CD4-positive, alpha-beta T cell treated with Interleukin-17A for 4 hours (primary cell): Measurements from ENCODE around the gene MARCOL.

Experiments
- DNase-seq: peaks from one replicate; pipeline ENCODE4 v3.0.0-alpha.2; 2020; ENCODE audit warnings: mixed read lengths

The MARCOL gene, protein sequence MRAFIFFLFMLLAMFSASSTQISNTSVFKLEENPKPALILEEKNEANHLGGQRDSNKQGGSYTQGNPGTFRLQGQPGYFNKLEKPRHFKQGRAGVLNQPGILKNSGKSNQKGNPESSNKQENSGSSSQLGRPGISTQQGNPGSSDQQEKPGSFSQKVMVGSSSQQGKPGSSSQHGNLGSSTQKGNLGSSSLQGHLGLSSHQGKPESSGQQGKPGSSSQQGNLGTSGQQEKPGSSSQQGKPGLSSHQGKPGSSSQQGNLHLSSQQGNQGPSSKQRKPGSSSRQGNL

GRCh38 chr5:148238418-148238794 is at the start of gene MARCOL:
Gene MARCOL, plus strand, starts transcription at chr5:148238525. Its CDS starts 73 bp downstream, at chr5:148238598.
- DNase-seq = no peak

GRCh38 chr5:148191010-148191409 is 47.3 kb upstream of the MARCOL start:
- DNase-seq = no peak

DNA sequence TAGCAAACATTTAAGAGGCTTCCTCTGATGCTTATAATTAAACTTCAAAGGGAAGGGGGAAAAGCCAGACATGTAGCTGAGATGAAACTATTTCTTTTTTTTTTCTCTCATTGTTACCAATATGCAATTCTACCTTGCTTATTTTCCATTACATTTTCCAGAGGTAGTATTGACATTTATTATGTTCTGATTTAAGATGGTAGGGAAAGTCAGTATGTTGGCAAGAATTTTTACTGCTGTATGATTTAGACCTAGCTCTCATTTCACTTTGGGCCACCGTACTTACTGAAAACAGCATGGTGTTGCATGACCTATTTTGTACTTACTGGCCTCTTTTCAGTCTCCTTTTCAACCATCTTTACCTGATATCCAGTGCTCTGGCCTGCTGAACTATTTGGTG is 45.1 kb upstream of the MARCOL start:
- DNase-seq = no peak

DNA sequence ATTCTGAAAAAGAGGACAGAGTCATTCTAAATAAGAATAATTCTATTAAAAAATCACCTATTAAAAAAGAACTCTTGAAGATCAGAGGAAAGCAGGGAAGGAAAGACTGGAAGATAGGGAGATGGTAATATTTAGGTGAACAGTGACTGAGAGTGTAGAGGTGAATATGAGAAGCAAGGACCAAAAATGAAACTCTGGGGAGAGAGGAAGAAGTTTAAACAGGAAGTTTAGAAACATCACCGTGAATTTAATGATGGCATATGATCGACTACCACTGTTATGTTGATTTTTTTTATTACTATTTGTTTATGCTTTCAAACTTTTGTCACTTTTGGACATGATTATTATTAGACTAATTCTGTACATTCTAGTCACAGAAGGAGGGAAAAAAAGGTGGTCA is 37.2 kb upstream of the MARCOL start:
- DNase-seq = no peak

- DNase-seq = no peak
Measured at GRCh38 chr5:148202531-148203203, 35.7 kb upstream of the MARCOL start, which contains the start of gene SPINK6. Gene SPINK6, plus strand, starts transcription at chr5:148203042. Its CDS starts 55 bp downstream, at chr5:148203097.

GRCh38 chr5:148205044-148205806 is 33.1 kb upstream of the MARCOL start:
- no peak for DNase-seq

DNA sequence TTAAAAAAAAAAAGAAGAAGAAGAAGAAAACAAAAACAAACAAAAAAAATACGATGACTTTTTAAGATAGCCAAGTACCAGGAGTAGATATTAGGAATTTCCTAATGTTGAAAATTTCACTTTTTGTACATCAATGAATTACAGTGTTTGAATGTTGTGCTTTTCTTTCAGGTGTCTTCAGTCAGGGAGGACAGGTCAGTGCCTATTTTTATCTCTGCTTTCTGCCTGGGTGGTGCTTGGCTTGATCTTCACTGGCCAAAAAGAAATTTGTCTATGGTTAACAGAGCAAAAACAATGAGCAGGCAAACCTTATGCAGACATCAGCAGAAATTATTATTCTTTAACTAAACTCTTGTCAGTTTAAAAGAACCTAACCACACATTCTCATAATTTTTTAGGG is 32.5 kb upstream of the MARCOL start:
- no peak for DNase-seq

DNA sequence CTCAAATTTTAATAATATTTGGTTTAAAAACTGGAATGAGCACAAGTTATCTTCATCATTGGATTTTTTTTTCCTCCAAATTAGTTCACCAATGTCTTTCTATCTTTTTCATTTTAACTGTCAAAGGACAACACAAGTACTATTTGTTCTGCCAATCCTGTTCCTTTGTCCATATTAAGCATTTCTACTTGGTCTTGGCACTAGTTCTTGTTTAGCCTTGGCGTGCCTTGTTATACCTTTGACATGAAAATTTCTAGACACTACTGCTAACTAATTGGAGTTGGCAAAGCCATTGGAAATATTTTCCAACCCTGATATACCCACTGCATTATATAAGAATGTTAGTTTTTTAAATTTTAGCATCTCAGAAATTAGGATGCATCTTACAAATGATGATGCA is 31.7 kb upstream of the MARCOL start:
- no peak for DNase-seq

- DNase-seq = no peak
Measured at GRCh38 chr5:148208226-148208625, 30.1 kb upstream of the MARCOL start.

GRCh38 chr5:148209151-148209770 is 29.1 kb upstream of the MARCOL start:
- DNase-seq = no peak

DNA sequence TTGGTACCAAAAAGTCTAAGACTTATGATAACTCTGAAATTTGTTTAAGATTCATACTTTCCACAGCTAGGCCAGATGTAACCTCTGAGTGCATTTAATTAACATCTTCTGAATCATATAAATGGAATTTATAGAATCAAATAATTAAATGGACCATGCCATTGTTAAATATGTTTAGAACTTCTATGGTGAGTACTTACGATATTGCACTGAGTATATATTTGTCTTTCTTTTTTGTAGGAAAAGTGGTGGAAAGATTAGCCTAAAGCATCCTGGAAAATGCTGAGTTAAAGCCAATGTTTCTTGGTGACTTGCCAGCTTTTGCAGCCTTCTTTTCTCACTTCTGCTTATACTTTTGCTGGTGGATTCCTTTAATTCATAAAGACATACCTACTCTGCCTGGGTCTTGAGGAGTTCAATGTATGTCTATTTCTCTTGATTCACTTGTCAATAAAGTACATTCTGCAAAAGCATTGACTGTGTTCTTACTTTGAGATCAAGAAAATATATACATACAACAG is 23.6 kb upstream of the MARCOL start:
- DNase-seq = no peak

DNA sequence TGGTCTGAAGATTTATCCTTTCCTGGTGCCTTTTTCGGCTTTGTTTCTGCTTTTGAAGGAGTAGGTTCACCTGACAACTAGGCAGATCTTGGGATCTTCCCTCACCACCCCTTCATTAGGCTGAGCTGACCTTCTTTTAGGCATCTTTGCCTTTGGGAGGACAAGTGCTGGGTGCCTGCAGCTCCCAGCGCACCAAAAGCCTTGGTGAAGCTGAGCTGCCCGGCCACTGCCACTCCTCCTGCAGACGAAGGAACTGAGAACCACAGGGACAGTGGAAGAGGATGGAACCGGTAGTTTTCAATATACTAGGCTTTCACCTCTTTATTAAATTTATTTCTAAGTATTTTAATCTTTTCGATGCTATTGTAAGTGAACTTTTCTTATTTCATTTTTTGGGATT is 16.8 kb upstream of the MARCOL start:
- DNase-seq = no peak

DNA sequence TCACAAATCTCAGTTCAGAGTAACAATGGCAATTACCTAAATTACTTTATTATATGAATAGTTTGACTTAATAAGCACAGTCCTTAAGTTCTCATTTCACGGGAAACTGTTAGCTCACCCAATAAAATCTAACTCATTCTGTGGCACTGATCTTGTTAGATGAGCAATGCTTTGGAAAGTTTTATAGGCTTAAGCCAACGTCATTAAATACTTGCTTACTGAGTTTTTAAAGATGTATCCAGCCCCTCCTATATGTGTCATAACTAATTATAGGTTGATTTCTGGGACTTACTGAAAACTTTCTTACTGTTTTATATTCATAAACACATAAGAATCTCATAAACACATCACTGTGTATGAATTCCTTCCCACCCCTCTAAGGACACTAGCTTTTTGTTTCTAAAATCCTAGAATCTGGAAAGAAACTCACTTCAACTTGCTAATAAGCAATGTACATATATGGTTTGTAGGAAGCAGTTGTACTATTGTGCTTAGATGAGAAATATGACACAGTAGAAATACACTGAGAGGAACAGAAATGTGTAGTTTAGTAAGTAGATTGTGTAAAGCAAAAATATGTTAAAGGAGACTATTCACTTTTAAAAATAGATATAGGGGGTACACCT is 14.1 kb upstream of the MARCOL start:
- no peak for DNase-seq

- DNase-seq = no peak
Measured at GRCh38 chr5:148228392-148228984, 9.8 kb upstream of the MARCOL start.

GRCh38 chr5:148229840-148230239 is 8.5 kb upstream of the MARCOL start:
- no peak for DNase-seq

- DNase-seq = no peak
Measured at GRCh38 chr5:148230240-148230639, 8.1 kb upstream of the MARCOL start.

GRCh38 chr5:148237785-148238417 is 424 bp upstream of the MARCOL start:
- no peak for DNase-seq

DNA sequence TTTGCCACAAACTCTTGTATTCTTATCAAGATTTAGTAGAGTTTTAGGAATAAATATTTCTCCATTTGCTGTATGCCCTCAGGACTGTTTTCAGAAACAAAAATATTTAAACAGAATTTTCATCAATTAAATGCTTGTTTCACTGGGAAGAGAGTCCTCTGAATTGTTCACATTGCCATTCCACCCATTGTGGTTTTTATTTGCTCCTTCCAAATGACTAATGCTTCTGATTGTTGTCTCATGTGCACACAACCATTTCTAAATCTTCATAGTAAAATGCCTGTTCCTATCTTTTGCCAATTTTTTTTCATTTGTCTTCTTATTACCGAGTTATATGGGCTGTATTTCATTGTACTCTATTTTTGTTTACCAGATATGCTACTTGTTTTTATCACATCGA is 10.6 kb downstream of the MARCOL start:
- DNase-seq = no peak

DNA sequence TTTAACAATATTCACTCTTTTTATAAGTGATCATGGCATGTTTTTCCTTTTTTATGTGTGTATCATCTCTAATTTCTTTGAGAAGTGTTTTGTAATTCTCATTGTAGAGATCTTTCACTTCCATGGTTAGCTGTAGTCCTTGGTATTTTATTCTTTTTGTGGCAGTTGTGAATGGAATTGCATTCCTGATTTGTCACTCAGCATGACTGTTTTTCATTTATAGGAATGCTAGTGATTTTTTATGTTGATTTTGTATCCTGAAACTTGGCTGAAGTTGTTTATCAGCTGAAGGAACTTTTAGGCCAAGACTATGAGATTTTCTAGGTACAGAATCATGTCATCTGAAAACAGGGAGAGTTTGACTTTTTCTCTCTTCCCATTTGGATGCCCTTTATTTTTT is 17.1 kb downstream of the MARCOL start:
- DNase-seq = no peak

GRCh38 chr5:148259288-148259687 is 21.0 kb downstream of the MARCOL start:
- DNase-seq = no peak

DNA sequence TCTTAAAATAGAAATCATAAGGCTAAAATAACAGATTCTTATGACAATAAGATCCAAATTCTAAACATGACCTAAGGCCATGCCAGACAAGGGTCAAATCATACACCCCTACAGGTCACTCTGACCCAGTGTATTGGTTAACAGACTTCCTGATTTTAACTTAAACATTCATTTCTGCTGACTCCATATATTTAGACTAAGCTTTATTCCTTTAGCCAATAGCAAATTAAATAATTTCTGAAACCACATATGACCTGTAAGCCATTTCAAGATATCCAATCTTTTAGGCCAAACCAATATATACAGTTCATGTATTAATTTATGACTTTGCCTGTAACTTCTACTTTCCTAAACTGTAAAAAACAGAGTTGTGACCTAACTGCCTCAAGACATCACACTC is 22.9 kb downstream of the MARCOL start:
- DNase-seq = no peak

GRCh38 chr5:148267962-148268361 is 29.6 kb downstream of the MARCOL start:
- no peak for DNase-seq
